HG03097 (cell line): ENCODE results near the gene UBE2U.

Source experiments
- ATAC-seq: cut with Tn5 transposase; IDR thresholded peaks from one replicate; pipeline ENCODE4 v1.9.1; 2021; ENCODE audit not compliant: unreplicated experiment, low FRiP score

Gene UBE2U

DNA sequence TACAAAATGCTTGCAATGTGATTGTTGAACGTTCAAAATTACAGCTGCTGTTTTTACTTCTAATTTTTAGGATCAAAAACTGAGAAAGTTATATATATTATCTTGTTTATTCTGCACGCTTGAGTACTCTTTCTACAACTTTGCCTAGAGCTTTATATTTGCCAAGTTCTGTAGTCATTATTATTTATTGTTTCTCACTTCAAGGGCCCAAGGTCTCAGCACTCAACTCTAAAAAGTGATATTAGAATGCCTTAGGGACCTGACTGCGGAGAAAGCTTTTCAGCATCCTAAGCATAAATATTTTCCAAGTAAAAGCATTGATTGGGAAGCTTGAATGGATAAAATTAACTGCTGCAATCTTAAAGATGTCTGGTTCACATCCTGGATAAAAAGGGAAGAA, 83.6 kb downstream of the UBE2U start:
- ATAC-seq, result no peak

DNA sequence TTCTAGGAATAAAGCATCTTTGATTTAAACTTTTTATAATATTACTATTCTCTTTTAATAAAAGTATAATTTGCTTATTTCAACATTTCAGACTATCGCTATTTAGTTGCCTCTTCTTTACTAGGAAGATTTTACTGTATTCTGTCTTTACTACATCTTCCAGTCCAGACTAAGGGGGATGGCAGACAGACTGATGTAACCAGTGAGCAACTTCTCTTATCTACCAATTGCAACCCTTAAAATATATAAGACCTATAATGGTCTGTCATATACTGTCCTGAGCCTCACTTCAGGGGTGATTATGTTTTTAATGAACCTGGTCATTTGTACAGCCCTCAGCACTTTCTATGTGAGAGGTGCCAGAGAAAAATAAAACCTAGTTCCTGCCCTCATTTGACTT, 87.0 kb downstream of the UBE2U start:
- ATAC-seq, result no peak

GRCh38 chr1:64291931-64292330, 88.5 kb downstream of the UBE2U start:
- no peak for ATAC-seq

DNA sequence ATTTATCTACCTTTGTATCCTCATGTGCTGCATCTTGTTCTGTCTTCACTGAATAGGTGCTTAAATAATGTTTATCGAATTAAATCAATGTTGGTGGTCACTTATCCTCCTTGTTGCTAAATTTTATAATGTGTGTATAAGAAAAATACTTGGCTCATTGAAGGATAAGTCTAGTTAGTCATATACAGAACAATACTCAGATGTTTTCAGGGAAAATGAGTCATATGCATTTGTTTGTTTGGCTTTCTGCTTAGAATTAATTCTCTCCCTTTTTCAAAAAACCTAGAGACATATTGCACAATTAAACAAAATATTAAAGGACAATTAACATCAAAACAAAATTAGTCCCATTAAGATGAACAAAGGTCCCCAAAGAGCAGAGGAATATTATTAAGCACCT, 89.0 kb downstream of the UBE2U start:
- no peak for ATAC-seq

DNA sequence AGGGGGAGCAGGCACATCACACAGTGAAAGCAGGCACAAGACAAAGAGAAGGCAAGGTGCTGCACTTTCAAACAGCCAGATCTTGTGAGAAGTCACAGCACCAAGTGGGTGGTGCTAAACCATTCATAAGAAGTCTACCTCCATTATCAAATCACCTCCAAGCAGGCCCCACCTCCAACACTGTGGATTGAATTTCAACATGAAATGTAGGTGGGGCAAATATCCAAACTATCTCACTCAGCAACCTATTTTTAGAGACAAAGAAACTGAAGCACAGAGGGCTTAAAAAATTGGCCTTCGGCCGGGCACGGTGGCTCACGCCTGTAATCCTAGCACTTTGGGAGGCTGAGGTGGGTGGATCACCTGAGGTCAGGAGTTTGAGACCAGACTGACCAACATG, 90.4 kb downstream of the UBE2U start:
- ATAC-seq, result no peak

- ATAC-seq, result no peak
Observed at GRCh38 chr1:64295136-64295535, 91.7 kb downstream of the UBE2U start.

GRCh38 chr1:64295561-64295960, 92.1 kb downstream of the UBE2U start:
- ATAC-seq, result no peak

DNA sequence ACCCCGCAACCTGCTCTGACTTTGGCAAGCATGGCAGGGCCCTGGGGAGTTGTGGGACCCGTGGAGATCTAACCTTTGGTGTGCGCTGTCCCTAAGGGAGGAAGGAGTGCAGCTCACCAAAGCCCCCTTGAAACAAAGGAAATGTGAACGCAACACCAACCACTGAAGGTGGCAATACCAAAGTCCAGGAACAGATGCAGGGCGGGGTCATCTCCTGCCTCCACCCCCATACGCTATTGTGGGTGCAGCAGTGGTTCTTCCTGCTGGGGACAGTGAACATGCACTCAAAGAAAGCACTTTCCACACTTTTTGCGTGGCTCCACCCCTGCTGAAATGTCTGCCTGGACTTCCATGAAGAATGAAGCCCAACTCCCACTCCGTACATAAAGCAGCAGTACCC, 93.0 kb downstream of the UBE2U start:
- no peak for ATAC-seq

DNA sequence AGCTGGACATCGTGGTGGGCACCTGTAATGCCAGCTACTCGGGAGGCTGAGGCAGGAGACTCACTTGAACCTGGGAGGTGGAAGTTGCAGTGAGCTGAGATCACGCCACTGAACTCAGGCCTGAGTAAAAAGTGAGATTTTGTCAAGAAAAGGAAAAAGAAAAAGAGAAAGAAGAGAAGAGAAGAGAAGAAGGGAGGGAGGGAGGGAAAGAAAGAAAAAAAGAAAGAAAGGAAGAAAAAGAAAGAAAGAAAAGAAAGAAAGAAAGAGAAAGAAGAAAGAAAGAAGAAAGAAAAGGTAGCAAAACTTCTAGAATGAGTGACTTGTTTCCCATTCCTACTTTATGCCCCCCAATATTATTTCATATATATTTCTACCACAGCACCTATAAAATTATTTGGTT, 98.8 kb downstream of the UBE2U start:
- ATAC-seq, result no peak

DNA sequence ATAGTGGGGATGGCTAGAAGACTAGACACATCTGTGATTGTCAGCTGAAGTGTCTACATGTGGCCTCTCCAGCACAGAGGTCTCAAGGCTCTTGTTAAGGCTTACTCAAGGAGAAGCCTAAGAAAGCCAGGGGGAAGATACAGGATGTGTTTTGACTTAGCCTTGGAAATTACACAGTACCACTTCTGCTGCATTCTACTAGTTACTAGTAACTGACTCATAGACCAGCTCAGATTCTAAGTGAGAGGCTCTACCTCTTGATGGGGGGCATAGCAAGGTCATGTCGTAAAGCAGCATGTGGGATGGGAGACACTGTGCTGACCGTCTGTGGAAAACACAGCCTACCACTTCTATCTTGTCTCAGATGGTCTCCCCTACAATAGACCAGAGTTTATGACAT, 99.5 kb downstream of the UBE2U start:
- ATAC-seq, result no peak

DNA sequence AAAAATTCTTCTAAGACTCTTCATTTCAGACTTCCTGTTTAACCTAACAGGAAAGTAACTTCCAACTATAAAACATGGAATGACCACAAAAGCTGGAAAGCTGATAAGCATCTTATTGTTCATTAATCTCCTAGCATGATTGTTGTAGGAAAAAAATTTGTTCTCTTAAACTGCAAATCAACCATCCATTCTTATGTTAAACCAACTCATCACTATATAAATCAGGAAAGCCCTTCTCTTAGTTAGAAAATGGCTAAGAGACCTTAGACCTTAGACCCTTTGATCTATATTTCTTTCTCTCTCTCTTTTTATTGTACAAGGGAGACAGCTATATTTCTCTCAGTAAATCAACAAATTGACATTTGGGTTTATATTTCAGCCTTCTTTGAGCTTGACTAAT, 101.4 kb downstream of the UBE2U start:
- ATAC-seq, result no peak

DNA sequence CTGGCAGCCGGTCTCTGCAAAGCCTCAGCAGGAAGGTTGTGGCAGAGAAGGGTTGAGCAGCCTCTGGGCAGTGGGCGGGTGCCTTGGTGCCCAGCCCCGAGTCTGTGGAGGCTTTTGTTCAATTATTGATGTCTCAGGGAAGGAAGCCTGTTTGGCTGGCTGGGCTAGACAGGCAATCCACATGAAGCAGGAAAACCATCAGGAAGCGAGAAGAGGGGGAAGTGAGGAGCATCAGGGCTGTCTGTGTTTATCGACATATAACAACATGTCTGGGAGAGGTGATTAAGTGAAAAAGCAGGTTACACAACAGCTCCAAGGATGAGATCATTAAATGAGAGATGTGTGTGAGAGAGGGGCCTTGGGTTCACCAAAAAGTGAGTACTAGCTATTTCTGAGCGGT, 105.4 kb downstream of the UBE2U start:
- ATAC-seq, result no peak

DNA sequence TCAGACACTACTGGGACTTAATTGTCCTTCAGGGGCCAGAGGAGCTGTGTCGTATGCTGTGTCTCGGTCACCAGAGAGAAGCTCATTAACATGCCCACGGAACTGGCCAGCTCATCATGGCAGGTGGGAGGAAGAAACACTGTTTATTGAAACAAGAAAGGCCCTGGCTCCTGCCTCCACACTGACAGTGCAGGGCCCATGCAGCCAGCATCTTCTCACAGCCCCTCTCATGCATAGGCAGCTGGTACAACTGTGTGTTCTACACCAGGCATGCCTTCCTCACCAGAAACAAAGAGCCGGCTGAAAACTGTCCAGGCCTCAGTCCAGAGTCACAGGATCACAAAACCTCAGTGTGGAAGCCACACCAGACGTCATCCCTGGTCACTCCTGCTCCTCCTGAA, 106.0 kb downstream of the UBE2U start:
- no peak for ATAC-seq

DNA sequence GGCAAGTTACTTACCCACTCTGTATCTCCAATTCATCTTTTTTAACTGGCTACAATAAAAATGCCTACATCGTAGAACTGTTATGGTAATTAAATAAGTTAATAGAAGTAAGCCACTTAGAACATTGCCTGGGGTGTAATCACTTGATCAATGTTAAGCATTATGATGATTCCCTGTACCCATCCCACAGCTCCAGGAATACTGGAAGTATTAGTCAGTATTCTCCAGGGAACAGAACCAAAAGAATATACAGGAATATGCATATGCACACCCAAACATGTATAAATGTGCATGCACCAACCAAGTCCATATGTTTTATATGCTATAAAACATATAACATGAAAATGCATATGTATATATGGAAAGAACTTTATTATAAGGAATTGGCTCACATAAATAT, 107.3 kb downstream of the UBE2U start:
- no peak for ATAC-seq

GRCh38 chr1:64312431-64312830, 109.0 kb downstream of the UBE2U start:
- no peak for ATAC-seq

DNA sequence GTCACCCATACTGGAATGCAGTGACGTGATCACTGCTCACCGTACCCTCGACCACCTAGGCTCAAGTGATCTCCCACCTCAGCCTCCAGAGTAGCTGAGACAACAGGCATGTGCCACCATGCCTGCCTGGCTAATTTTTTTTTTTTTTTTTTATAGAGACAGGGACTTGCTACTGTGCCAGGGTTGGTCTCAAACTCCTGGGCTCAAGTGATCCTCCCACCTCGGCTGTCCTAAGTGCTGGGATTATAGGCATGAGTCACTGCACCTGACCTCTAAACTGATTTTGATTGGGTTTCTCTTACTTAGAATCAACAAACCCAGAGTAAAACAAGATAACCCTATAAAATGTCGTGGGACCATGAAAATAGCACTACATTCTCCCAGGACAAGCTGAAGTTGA, 112.0 kb downstream of the UBE2U start:
- ATAC-seq, result no peak
